Measurements from ENCODE around the gene TERB1.

Gene TERB1

GRCh38 chr16:66713076-66713475, 88.3 kb downstream of the TERB1 start:
- H3K36me3 ChIP-seq (ENCODE audit: control insufficient read depth in 2 of 2, insufficient read depth in 2 of 2, low read length in 2 of 2), result no peaks in the 10 kb centered on the region
- H3K27ac ChIP-seq (ENCODE audit: low read depth in 2 of 2, low read length in 2 of 2), result no peak overlapping the region
- no peaks in the 10 kb centered on the region for H3K27me3 ChIP-seq (ENCODE audit: control insufficient read depth in 2 of 2, insufficient read depth in 2 of 2, low read length in 2 of 2)
- no peak overlapping the region for H3K4me3 ChIP-seq (ENCODE audit: low read length in 2 of 2)
- H3K9me3 ChIP-seq (ENCODE audit: control insufficient read depth in 2 of 2, low read length in 2 of 2), result no peaks in the 10 kb centered on the region
- H3K9ac ChIP-seq (ENCODE audit: low read depth in 1 of 2, low read length in 2 of 2), result no peak overlapping the region
- H3K4me1 ChIP-seq (ENCODE audit: control insufficient read depth in 2 of 2, insufficient read depth in 2 of 2, low read length in 2 of 2), result peaks cover 6 to 16% of the 10 kb centered on the region in 2 donors

DNA sequence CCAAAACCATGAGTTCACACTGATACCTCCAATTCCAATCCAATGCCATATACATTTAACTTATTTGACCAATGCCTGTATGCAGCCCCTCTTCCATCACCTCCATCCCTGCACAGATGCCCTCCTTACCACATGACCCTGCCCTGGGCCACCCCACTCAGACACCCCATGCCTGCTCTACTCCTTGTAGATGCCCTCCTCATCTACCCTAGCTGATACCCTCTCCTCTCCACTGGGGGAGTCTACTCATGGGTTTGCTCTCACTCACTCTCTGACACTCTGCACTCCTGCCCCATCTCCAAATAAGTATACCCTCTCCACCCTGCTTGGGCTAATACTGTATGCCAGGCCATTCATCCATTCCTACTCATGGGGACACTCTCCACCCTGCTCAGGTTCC, 88.9 kb downstream of the TERB1 start:
- H3K4me1 ChIP-seq (ENCODE audit: control insufficient read depth in 2 of 2, insufficient read depth in 2 of 2, low read length in 2 of 2), result peaks cover 6 to 16% of the 10 kb centered on the region in 2 donors
- no peaks in the 10 kb centered on the region for H3K27me3 ChIP-seq (ENCODE audit: control insufficient read depth in 2 of 2, insufficient read depth in 2 of 2, low read length in 2 of 2)
- H3K9ac ChIP-seq (ENCODE audit: low read depth in 1 of 2, low read length in 2 of 2), result no peak overlapping the region
- H3K4me3 ChIP-seq (ENCODE audit: low read length in 2 of 2), result no peak overlapping the region
- no peaks in the 10 kb centered on the region for H3K36me3 ChIP-seq (ENCODE audit: control insufficient read depth in 2 of 2, insufficient read depth in 2 of 2, low read length in 2 of 2)
- H3K9me3 ChIP-seq (ENCODE audit: control insufficient read depth in 2 of 2, low read length in 2 of 2), result no peaks in the 10 kb centered on the region
- H3K27ac ChIP-seq (ENCODE audit: low read depth in 2 of 2, low read length in 2 of 2), result no peak overlapping the region

GRCh38 chr16:66711581-66711980, 89.8 kb downstream of the TERB1 start:
- no peaks in the 10 kb centered on the region for H3K9me3 ChIP-seq (ENCODE audit: control insufficient read depth in 2 of 2, low read length in 2 of 2)
- no peaks in the 10 kb centered on the region for H3K36me3 ChIP-seq (ENCODE audit: control insufficient read depth in 2 of 2, insufficient read depth in 2 of 2, low read length in 2 of 2)
- H3K4me3 ChIP-seq (ENCODE audit: low read length in 2 of 2), result no peak overlapping the region
- H3K27ac ChIP-seq (ENCODE audit: low read depth in 2 of 2, low read length in 2 of 2), result no peak overlapping the region
- no peaks in the 10 kb centered on the region for H3K27me3 ChIP-seq (ENCODE audit: control insufficient read depth in 2 of 2, insufficient read depth in 2 of 2, low read length in 2 of 2)
- no peak overlapping the region for H3K9ac ChIP-seq (ENCODE audit: low read depth in 1 of 2, low read length in 2 of 2)
- H3K4me1 ChIP-seq (ENCODE audit: control insufficient read depth in 2 of 2, insufficient read depth in 2 of 2, low read length in 2 of 2), result peaks cover 10 to 16% of the 10 kb centered on the region in 2 donors

- peaks cover 8 to 10% of the 10 kb centered on the region in 2 donors for H3K4me1 ChIP-seq (ENCODE audit: control insufficient read depth in 2 of 2, insufficient read depth in 2 of 2, low read length in 2 of 2)
- no peaks in the 10 kb centered on the region for H3K27me3 ChIP-seq (ENCODE audit: control insufficient read depth in 2 of 2, insufficient read depth in 2 of 2, low read length in 2 of 2)
- no peaks in the 10 kb centered on the region for H3K9me3 ChIP-seq (ENCODE audit: control insufficient read depth in 2 of 2, low read length in 2 of 2)
- no peaks in the 10 kb centered on the region for H3K36me3 ChIP-seq (ENCODE audit: control insufficient read depth in 2 of 2, insufficient read depth in 2 of 2, low read length in 2 of 2)
- peak overlapping the region in 1 of 2 donors; percentile 51 for H3K4me3 ChIP-seq (ENCODE audit: low read length in 2 of 2)
- H3K27ac ChIP-seq (ENCODE audit: low read depth in 2 of 2, low read length in 2 of 2), result peak overlapping the region; percentile 82 to 87
- H3K9ac ChIP-seq (ENCODE audit: low read depth in 1 of 2, low read length in 2 of 2), result peak overlapping the region; percentile 9 to 36
Measured at GRCh38 chr16:66706506-66706880, 94.9 kb downstream of the TERB1 start.

DNA sequence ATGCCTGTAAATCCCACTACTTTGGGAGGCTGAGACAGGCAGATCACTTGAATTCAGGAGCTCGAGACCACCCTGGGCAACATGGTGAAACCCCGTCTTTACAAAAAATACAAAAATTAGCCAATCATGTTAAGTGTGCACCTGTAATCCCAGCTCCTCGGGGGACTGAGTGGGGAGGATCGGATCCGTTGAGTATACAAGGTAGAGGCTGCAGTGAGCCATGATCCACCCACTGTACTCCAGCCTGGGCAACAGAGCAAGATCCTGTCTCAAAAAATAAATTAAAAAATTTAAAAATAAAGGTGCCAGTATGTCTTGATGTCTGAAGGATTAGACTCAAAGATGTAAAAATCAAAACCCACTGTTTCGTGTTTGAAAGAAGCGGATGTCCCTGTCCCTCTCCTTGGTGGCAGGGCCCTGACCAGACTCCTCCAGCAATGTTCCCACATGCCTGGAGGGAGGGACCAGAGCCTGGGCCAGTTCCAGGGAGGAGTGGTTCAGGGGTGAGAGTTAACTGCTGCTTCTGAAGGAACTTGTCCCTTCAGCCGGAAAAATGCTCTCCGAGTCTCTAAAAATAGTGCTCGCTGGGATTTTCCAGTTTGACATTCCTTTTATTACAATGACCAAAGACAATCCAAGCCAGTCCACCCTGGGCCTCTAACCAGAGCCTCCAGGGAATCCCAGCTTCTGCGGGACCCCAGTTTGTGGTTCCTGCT, 95.4 kb downstream of the TERB1 start:
- Histone ChIP-seq H3K27me3 (ENCODE audit: control insufficient read depth in 2 of 2, insufficient read depth in 2 of 2, low read length in 2 of 2) (no peaks in the 10 kb centered on the region), H3K4me3 (ENCODE audit: low read length in 2 of 2) (peak overlapping the region in 1 of 2 donors; percentile 51), H3K4me1 (ENCODE audit: control insufficient read depth in 2 of 2, insufficient read depth in 2 of 2, low read length in 2 of 2) (peaks cover 10% of the 10 kb centered on the region in 2 donors), H3K36me3 (ENCODE audit: control insufficient read depth in 2 of 2, insufficient read depth in 2 of 2, low read length in 2 of 2) (no peaks in the 10 kb centered on the region), H3K27ac (ENCODE audit: low read depth in 2 of 2, low read length in 2 of 2) (peak overlapping the region; percentile 82 to 87), H3K9ac (ENCODE audit: low read depth in 1 of 2, low read length in 2 of 2) (peak overlapping the region; percentile 9 to 36), H3K9me3 (ENCODE audit: control insufficient read depth in 2 of 2, low read length in 2 of 2) (no peaks in the 10 kb centered on the region)
